GM04504 (cell line): ENCODE data around the gene GABRP.
"Not testable (repeated sequence)": the region's sequence is repeated elsewhere in the genome, so short reads cannot be mapped to it uniquely, and the experiment has no call there.

Experiments used
- DNase-seq: peaks from one replicate; pipeline ENCODE4 v3.0.0-alpha.2; 2012; ENCODE audit warnings: low read depth

Gene GABRP, protein sequence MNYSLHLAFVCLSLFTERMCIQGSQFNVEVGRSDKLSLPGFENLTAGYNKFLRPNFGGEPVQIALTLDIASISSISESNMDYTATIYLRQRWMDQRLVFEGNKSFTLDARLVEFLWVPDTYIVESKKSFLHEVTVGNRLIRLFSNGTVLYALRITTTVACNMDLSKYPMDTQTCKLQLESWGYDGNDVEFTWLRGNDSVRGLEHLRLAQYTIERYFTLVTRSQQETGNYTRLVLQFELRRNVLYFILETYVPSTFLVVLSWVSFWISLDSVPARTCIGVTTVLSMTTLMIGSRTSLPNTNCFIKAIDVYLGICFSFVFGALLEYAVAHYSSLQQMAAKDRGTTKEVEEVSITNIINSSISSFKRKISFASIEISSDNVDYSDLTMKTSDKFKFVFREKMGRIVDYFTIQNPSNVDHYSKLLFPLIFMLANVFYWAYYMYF

GRCh38 chr5:170783498-170784247 is at the start of gene GABRP:
TSS of gene GABRP (plus strand) at chr5:170783725. CDS start at chr5:170788616, 4,891 bp downstream.
- DNase-seq, result no peak

DNA sequence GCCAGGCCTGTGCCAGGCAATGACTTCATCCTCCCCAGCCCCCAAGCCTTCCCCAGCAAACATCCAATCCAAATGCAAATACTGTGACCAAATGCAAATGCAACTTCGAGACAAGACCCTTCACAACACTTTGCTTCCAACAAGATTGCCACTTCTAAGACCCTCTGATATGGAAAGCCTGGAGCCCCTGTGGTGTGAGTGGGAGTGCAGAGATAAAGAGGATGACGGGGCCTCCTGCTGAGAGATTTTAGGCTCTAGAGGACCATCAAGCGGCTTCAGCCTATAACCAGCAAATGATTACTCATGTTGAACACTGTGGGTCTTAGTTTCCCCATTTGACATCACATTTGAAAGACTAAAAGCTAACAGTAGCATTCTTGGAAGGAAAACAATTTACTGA is 46.6 kb upstream of the GABRP start:
- DNase-seq, result no peak

DNA sequence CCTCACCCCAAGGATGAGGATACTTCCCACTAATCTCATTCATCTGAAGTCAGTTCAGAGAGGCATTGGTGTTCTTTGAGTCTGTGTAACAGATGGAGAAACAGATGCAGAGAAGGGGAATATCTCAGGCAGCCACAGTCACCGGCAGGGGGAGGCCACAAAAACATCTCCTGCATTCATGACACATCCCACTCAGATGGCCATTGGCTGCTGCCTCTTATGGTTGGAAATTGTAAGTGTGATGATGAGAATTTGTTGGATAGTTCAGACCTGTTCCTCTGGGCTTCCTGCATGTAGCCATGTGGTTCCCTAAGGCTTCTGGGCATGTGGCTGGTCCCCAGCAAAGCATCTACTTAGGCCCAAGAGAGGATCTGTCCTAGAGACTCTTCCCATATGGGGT is 45.9 kb upstream of the GABRP start:
- no peak for DNase-seq

- DNase-seq, result no peak
Measured at GRCh38 chr5:170738840-170739239, 44.7 kb upstream of the GABRP start.

DNA sequence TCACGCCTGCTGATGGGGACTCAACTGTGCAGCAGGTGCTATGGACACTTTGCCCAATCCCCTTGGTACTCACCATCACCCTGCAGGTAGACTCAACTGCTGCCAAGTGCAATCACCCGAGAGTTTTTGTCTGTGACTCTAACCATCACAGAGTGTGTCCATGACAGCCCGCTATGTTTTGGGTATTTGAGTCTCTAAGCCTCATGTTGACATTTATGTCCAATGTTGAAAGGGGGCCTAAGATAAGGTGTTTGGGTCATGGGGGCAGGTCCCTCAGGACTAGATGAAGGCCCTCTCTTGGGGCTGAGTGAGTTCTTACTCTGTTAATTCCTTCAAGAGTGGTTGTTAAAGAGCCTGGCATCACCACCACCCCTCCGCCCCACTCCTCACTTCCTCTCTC is 44.1 kb upstream of the GABRP start:
- no peak for DNase-seq

DNA sequence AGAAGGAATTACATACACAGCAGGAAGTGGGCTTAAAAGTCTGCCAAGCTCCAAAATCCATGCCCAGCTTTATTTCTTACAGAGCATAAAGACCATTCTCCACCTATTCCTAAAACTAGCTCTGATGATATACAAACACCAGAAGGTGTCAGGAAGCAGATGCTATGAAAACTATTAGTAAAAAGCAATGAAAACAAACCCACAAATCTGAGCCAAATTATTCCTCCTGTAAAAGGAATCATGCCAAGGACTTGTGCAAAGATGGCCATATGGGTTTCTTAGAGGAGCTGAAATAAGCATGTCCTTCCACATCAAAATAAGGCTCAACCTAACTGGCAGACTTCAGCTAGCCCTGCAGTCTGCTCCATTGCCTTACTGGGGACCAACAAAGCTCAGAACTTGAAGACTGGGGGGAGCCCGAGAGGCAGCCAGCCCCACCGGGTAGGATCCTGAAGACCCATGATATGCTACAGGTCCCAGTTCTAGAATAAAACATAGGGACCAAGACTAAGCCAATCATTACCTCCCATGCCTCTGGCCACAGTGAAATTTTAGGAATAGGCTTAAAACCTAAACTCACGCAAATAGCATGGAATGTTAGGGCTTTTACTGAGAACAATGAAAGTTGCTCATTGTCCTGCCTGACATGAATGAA is 42.8 kb upstream of the GABRP start:
- DNase-seq, result no peak

GRCh38 chr5:170741801-170742200 is 41.7 kb upstream of the GABRP start:
- DNase-seq, result no peak

DNA sequence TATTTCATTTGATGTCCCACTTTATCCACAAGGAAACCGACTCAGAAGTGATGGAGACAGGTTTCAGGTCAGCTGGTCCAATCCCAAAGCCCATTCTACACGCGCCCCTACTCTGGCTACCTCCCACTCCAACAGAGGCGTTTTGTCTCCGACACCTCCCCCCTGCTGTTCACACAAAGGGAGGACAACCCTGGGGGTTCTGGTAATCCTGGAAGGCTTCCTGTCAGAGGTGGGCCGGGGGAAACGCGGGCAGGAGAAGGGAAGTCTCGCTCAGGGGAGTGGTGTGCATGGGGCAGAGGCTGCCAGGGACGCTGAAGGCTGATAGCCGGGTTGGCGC is 39.7 kb upstream of the GABRP start:
- no peak for DNase-seq

- DNase-seq, result no peak
Measured at GRCh38 chr5:170745481-170746071, 37.9 kb upstream of the GABRP start.

DNA sequence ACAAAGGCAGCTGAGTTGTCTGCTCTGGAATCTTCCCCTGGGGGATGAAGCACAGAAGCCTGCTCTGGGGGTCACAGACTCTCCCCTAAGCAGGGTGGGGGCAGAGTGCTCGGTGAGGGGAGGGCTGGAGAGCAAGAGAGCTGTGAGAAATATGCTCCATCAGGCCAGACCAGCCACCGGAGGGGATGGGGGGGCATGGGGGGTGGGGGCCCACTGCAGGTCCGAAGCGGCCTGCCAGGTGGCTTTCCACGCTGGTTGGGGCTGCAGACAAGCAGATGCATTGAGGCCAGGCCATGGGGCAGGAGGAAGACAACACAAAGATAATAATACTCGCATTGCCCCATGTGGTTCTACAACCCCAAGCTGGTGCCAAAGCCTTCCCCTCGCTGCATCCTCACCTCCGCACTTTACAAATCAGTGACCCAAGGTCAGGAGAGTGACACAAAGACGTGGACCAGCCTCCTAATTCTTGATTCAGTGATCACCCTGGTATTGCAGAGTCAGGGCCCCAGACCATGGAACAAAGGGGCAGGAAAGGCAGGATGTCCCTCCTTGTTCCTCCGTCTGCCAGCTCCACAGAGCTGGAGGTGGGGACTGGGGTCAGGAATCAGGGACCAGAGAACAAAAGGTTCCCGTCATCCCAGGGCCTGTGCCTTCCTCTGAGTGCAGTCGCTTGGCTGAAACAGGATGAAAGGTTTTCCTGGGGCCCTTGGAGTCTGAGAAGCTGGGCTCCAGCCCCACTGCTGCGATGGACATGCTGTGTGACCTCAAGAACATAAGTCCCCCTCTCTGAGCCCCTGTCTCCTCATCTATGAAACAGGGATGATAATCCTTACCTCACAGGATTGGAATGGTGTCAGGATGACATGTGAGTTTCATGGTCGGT is 37.2 kb upstream of the GABRP start:
- DNase-seq, result no peak

DNA sequence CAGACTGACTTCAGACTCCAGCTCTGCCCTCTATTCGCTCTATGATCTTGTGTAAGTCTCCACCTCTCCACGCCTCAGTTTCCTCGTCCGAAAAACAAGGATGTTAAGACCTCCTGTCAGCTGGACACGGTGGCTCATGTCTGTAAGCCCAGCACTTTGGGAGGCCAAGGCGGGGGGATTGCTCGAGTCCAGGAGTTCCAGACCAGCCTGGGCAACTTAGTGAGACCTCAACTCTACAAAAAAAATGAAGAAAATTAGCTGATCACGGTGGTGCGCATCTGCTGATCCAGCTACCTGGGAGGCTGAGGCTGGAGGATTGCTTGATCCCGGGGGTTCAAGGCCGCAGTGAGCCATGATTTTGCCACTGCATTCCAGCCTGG is 36.6 kb upstream of the GABRP start:
- no peak for DNase-seq

- no peak for DNase-seq
Measured at GRCh38 chr5:170747357-170747756, 36.2 kb upstream of the GABRP start.

GRCh38 chr5:170747851-170748250 is 35.7 kb upstream of the GABRP start:
- no peak for DNase-seq

DNA sequence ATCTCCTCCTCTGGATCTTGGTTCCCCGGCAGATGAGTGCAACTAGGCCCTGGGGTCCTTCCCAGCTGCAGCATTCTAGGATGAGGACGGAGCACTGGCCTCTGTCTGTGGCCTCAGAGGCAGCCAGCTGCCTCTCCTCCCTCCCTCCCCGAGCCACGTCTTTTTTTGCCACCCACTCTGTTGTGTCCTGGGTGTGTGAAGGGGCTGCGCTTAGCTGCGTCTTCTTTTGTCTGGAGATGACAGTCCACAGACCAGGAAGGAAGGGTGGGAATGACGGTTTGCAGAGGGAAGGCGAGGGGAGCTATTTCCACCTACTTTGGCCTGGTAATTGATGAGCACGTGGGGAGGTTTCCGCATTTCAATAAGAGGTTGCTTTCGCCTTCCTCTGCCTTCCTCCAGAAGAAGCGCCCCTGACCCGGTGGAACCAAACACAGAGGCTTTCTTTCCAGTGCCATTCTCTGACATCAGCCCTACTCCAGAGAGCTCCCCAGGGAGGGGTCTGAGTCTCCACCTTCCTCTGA is 34.5 kb upstream of the GABRP start:
- no peak for DNase-seq

- no peak for DNase-seq
Measured at GRCh38 chr5:170749911-170750431, 33.6 kb upstream of the GABRP start.

DNA sequence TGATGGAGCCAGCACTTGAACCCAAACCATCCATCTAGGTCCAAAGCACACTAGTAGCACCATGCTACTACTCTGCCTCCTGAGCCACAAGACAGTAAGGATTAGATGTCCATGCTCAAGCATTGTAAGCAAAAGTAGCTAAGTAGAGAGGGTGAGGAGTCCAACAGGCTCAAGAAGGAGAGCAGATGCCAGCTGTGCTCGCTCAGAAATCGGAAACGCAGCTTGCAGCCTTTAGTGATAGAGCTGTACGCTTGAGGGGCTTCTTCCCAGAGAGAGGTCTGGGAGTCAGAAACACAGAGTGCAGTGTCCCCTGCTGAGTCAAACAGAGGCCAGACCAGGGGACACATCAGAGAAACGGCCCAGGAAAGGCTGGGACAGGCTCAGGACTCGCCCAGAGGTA is 32.7 kb upstream of the GABRP start:
- DNase-seq, result no peak

DNA sequence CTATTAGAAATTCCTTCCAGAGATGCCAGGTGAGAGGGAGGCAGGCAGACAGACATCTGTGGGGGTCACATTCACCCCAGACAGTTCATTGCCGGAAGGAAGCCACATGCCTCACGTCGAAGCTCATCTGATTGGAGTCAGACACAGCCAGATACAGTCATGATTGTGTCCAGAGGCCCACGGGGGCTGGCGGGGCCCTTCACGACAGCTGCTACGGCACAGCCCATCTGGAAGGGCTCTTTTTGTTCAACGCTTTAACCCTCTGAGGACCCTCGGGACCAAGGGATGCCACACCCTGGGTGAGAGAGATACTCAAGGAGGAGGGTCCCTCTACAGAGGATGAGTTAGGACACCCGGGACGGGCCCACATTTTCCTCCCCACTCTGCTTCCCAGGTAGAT is 31.9 kb upstream of the GABRP start:
- no peak for DNase-seq

GRCh38 chr5:170752257-170753215 is 31.0 kb upstream of the GABRP start:
- DNase-seq, result no peak

DNA sequence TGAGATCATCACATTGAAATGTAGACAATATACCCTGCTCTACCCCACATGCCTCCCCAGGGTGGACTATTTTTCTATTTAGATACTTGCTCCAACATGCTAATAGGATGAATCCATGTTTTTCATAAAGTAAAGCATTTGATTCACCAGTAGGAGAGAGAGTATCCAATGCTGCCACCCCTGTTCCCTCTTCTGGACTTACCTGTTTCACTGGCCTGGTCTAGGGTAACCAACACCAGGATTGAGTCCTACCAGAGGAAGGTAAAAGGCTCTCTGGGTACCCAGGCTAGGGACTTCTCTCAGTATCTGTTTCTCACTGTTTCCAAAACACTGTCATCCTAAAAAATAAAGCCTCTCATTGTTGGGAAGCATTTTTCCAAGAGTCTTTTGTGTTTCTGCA is 30.2 kb upstream of the GABRP start:
- no peak for DNase-seq

DNA sequence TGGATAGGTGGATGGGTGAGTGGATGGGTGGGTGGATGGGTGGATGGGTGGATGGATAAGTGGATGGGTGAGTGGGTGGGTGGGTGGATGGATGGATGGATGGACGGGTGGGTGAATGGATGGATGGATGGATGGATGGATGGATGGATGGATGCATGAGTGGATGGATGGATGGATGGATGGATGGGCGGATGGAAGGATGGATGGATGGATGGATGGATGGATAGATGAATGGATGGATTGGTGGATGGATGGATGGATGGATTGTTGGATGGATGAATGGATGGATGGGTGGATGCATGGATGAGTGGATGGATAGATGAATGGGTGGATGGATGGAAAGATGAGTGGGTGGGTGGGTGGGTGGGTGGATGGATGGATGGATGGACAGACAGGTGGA is 29.0 kb upstream of the GABRP start:
- not testable (repeated sequence) for DNase-seq
